Measurements from ENCODE around the gene TMC7.

The TMC7 gene

DNA sequence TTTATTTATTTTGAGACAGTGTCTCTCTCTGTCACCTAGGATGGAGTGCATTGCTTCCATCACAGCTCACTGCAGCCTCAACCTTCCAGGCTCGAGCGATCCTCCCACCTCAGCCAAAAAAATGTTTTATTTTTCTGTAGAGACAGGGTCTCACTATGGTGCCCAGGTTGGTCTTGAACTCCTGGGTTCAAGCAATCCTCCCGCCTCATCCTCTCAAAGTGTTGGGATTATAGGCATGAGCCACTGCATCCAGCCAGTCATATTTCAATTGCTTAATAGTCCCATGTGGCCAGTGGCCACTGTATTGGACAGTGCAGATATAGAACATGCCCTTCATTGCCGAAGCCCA lies 15.3 kb downstream of the TMC7 start:
- no peak overlapping the region for H3K27ac Mint-ChIP-seq

GRCh38 chr16:19001788-19002187 lies 18.1 kb downstream of the TMC7 start:
- Mint-ChIP-seq H3K9me3 (no peaks in the 10 kb centered on the region), H3K27ac (no peak overlapping the region), H3K4me1 (peaks cover 5% of the 10 kb centered on the region), H3K4me3 (no peak overlapping the region), H3K36me3 (ENCODE audit: low read depth) (no peaks in the 10 kb centered on the region), H3K27me3 (ENCODE audit: low read depth, poor library complexity) (peaks cover 3% of the 10 kb centered on the region)
- TF ChIP-seq, protein P1, sequence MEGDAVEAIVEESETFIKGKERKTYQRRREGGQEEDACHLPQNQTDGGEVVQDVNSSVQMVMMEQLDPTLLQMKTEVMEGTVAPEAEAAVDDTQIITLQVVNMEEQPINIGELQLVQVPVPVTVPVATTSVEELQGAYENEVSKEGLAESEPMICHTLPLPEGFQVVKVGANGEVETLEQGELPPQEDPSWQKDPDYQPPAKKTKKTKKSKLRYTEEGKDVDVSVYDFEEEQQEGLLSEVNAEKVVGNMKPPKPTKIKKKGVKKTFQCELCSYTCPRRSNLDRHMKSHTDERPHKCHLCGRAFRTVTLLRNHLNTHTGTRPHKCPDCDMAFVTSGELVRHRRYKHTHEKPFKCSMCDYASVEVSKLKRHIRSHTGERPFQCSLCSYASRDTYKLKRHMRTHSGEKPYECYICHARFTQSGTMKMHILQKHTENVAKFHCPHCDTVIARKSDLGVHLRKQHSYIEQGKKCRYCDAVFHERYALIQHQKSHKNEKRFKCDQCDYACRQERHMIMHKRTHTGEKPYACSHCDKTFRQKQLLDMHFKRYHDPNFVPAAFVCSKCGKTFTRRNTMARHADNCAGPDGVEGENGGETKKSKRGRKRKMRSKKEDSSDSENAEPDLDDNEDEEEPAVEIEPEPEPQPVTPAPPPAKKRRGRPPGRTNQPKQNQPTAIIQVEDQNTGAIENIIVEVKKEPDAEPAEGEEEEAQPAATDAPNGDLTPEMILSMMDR (IDR thresholded peaks at IDR 0.05), result no peak
- no peak for DNase-seq

More for the DNA sequence above, 15.3 kb downstream of the TMC7 start:
- Mint-ChIP-seq H3K4me3 (no peak overlapping the region), H3K27me3 (ENCODE audit: low read depth, poor library complexity) (peaks cover 6% of the 10 kb centered on the region), H3K9me3 (no peaks in the 10 kb centered on the region), H3K36me3 (ENCODE audit: low read depth) (no peaks in the 10 kb centered on the region), H3K4me1 (peaks cover 5% of the 10 kb centered on the region)
- TF ChIP-seq, protein P1 (IDR thresholded peaks at IDR 0.05), result no peak
- DNase-seq, result no peak

DNA sequence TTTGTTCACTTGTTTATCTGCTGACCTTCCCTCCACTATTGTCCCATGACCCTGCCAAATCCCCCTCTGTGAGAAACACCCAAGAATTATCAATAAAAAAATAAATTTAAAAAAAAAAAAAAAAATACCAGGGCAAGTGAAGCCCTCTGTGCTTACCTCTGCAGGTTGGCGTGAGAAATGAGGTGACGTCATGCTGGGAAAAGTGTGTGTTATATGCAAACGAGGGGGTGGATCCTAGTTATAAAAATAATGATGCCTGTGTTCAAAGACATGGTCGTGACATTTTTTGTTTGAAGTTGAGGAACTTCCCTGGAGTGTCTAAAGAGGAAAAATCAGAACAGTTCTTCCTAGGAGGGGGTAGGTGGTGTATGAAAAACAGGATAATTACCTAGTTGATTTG lies 20.2 kb downstream of the TMC7 start:
- Mint-ChIP-seq H3K9me3 (peaks cover 1% of the 10 kb centered on the region), H3K27me3 (ENCODE audit: low read depth, poor library complexity) (no peaks in the 10 kb centered on the region), H3K36me3 (ENCODE audit: low read depth) (peaks cover 6% of the 10 kb centered on the region), H3K4me1 (peaks cover 9% of the 10 kb centered on the region), H3K4me3 (no peak overlapping the region), H3K27ac (no peak overlapping the region)
- DNase-seq, result no peak
- TF ChIP-seq, protein P1 (IDR thresholded peaks at IDR 0.05), result no peak

DNA sequence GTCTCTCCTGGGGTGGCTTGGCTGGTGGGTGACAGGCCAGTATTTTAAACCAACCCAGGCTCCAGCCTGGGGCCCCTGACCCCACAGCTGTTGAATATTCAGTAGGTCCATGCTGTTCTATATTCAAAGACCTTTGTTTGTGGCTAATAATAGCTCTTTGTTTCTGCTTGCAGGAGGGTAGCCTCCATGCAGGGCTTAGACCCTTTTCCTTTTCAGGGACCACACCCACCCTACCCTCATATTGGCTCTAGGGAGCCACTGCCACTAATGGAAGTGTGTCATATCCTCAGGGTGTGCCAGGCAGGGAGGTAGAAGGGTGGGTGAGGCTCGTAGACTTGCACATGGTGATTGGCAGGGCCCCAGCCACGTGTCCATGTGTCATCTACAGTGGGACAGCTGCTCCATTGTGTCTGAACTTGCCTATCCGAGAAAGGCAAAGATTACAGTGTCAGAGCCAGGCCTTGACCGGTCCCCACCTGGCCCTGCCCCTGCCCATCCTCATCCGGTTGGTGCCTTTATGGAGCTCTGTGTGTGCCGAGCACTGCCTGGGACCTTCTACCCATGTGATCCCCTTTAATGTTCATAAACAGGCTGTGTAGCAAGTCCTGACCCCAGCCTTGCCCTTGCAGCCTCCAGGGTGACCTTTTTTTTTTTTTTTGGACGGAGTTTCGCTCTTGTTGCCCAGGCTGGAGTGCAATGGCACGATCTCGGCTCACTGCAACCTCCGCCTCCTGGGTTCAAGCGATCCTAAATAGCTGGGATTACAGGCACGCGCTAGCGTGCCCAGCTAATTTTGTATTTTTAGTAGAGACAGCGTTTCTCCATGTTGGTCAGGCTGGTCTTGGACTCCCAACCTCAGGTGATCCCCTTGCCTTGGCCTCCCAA lies 22.1 kb downstream of the TMC7 start:
- peaks cover 6% of the 10 kb centered on the region for H3K4me1 Mint-ChIP-seq
- DNase-seq, result no peak
- TF ChIP-seq, protein P1 (IDR thresholded peaks at IDR 0.05), result no peak
- H3K27ac Mint-ChIP-seq, result no peak overlapping the region
- peaks cover 10% of the 10 kb centered on the region for H3K9me3 Mint-ChIP-seq
- H3K4me3 Mint-ChIP-seq, result no peak overlapping the region
- H3K36me3 Mint-ChIP-seq (ENCODE audit: low read depth), result peaks cover 19% of the 10 kb centered on the region
- no peaks in the 10 kb centered on the region for H3K27me3 Mint-ChIP-seq (ENCODE audit: low read depth, poor library complexity)

GRCh38 chr16:19006446-19007315 lies 22.9 kb downstream of the TMC7 start:
- H3K4me1 Mint-ChIP-seq, result peaks cover 6% of the 10 kb centered on the region
- no peaks in the 10 kb centered on the region for H3K27me3 Mint-ChIP-seq (ENCODE audit: low read depth, poor library complexity)
- H3K36me3 Mint-ChIP-seq (ENCODE audit: low read depth), result peaks cover 24% of the 10 kb centered on the region
- no peak overlapping the region for H3K4me3 Mint-ChIP-seq
- peaks cover 15% of the 10 kb centered on the region for H3K9me3 Mint-ChIP-seq
- TF ChIP-seq, protein P1 (IDR thresholded peaks at IDR 0.05), result no peak
- DNase-seq, result no peak
- no peak overlapping the region for H3K27ac Mint-ChIP-seq

Data from nephron progenitor cell (in vitro differentiated cells).